ENCODE results near the gene GPRASP1. TPM values are rescaled to one million over a fixed set of nuclear protein-coding genes. Genes with fewer than 3 reads are reported as not detected.
"Not testable (repeated sequence)": the region's sequence is repeated elsewhere in the genome, so short reads cannot be mapped to it uniquely, and the experiment has no call there.

The GPRASP1 gene
- total RNA-seq = 10 to 100 TPM; 26.8 to 38.9 TPM
- 65.5 to 72.7 reads per million in 2 donors for total RNA-seq

GRCh38 chrX:102651242-102652011 lies at the start of gene GPRASP1:
GPRASP1 (plus strand) TSS chrX:102651483; CDS start chrX:102653914, 2,431 bp downstream.
- peak within 1 kb of the TSS; percentile 95 for H3K27ac Mint-ChIP-seq
- ATAC-seq (peak; percentile 62), DNase-seq (peak; percentile 43 to 57 (median 51))
- H3K4me3 Mint-ChIP-seq = peak within 1 kb of the TSS; percentile 99
- no peaks in the 10 kb centered on the region for H3K27me3 Mint-ChIP-seq
- peaks cover 13% of the 10 kb centered on the region for H3K4me1 Mint-ChIP-seq
- H3K9me3 ChIP-seq (ENCODE audit: control insufficient read depth, low read length, poor library complexity, severe bottlenecking) = no peaks in the 10 kb centered on the region
- peaks cover 2% of the 10 kb centered on the region for H3K36me3 Mint-ChIP-seq (ENCODE audit: low read depth)

GRCh38 chrX:102604327-102604726 lies 47.0 kb upstream of the GPRASP1 start:
- Mint-ChIP-seq H3K4me1 (peaks cover 35% of the 10 kb centered on the region), H3K36me3 (ENCODE audit: low read depth) (no peaks in the 10 kb centered on the region), H3K27ac (no peak overlapping the region), H3K4me3 (no peak overlapping the region), H3K27me3 (no peaks in the 10 kb centered on the region)
- no peaks in the 10 kb centered on the region for H3K9me3 ChIP-seq (ENCODE audit: control insufficient read depth, low read length, poor library complexity, severe bottlenecking)
- DNase-seq (no peak), ATAC-seq (no peak)

- Mint-ChIP-seq H3K4me3 (no peak overlapping the region), H3K27ac (no peak overlapping the region), H3K4me1 (peaks cover 30% of the 10 kb centered on the region), H3K36me3 (ENCODE audit: low read depth) (no peaks in the 10 kb centered on the region), H3K27me3 (no peaks in the 10 kb centered on the region)
- no peak for DNase-seq
- no peak for ATAC-seq
- no peaks in the 10 kb centered on the region for H3K9me3 ChIP-seq (ENCODE audit: control insufficient read depth, low read length, poor library complexity, severe bottlenecking)
These were observed 45.2 kb upstream of the GPRASP1 start for GRCh38 chrX:102606115-102606514.

GRCh38 chrX:102610905-102611304 lies 40.4 kb upstream of the GPRASP1 start:
- H3K4me1 Mint-ChIP-seq = peaks cover 19% of the 10 kb centered on the region
- no peak for DNase-seq
- H3K36me3 Mint-ChIP-seq (ENCODE audit: low read depth) = no peaks in the 10 kb centered on the region

GRCh38 chrX:102624105-102624504 lies 27.2 kb upstream of the GPRASP1 start:
- ATAC-seq (no peak), DNase-seq (no peak)
- Mint-ChIP-seq H3K36me3 (ENCODE audit: low read depth) (peaks cover 6% of the 10 kb centered on the region), H3K27me3 (no peaks in the 10 kb centered on the region), H3K4me1 (peaks cover 12% of the 10 kb centered on the region), H3K27ac (no peak overlapping the region), H3K4me3 (no peak overlapping the region)
- peaks cover 3% of the 10 kb centered on the region for H3K9me3 ChIP-seq (ENCODE audit: control insufficient read depth, low read length, poor library complexity, severe bottlenecking)

More at GRCh38 chrX:102610905-102611304, 40.4 kb upstream of the GPRASP1 start:
- H3K27ac Mint-ChIP-seq = no peak overlapping the region
- H3K9me3 ChIP-seq (ENCODE audit: control insufficient read depth, low read length, poor library complexity, severe bottlenecking) = no peaks in the 10 kb centered on the region
- no peak for ATAC-seq
- H3K4me3 Mint-ChIP-seq = no peak overlapping the region
- H3K27me3 Mint-ChIP-seq = no peaks in the 10 kb centered on the region

- no peaks in the 10 kb centered on the region for H3K9me3 ChIP-seq (ENCODE audit: control insufficient read depth, low read length, poor library complexity, severe bottlenecking)
- no peaks in the 10 kb centered on the region for H3K27me3 Mint-ChIP-seq
- peak; percentile 44 for ATAC-seq
- H3K4me3 Mint-ChIP-seq = no peak overlapping the region
- H3K27ac Mint-ChIP-seq = no peak overlapping the region
- no peak for DNase-seq
- H3K36me3 Mint-ChIP-seq (ENCODE audit: low read depth) = peaks cover 3% of the 10 kb centered on the region
- H3K4me1 Mint-ChIP-seq = peaks cover 12% of the 10 kb centered on the region
These were observed 23.6 kb upstream of the GPRASP1 start for GRCh38 chrX:102627640-102628039.

- DNase-seq (no peak), ATAC-seq (no peak)
- Mint-ChIP-seq H3K27ac (no peak overlapping the region), H3K36me3 (ENCODE audit: low read depth) (peaks cover 2% of the 10 kb centered on the region), H3K27me3 (no peaks in the 10 kb centered on the region), H3K4me3 (no peak overlapping the region), H3K4me1 (no peaks in the 10 kb centered on the region)
- H3K9me3 ChIP-seq (ENCODE audit: control insufficient read depth, low read length, poor library complexity, severe bottlenecking) = no peaks in the 10 kb centered on the region
These were observed 13.7 kb upstream of the GPRASP1 start for GRCh38 chrX:102637561-102637960.

- no peaks in the 10 kb centered on the region for H3K27me3 Mint-ChIP-seq
- H3K4me1 Mint-ChIP-seq = peaks cover 10% of the 10 kb centered on the region
- DNase-seq = no peak
- H3K36me3 Mint-ChIP-seq (ENCODE audit: low read depth) = peaks cover 2% of the 10 kb centered on the region
- no peak for ATAC-seq
- peak overlapping the region; percentile 99 for H3K4me3 Mint-ChIP-seq
- peak overlapping the region; percentile 95 for H3K27ac Mint-ChIP-seq
- H3K9me3 ChIP-seq (ENCODE audit: control insufficient read depth, low read length, poor library complexity, severe bottlenecking) = no peaks in the 10 kb centered on the region
These were observed 411 bp upstream of the GPRASP1 start for GRCh38 chrX:102650903-102651241.

- Mint-ChIP-seq H3K4me1 (peaks cover 13% of the 10 kb centered on the region), H3K4me3 (peak overlapping the region; percentile 99), H3K27me3 (no peaks in the 10 kb centered on the region), H3K36me3 (ENCODE audit: low read depth) (peaks cover 2% of the 10 kb centered on the region), H3K27ac (peak overlapping the region; percentile 95)
- peak; percentile 85 for ATAC-seq
- peak; percentile 12 to 42 (median 24) for DNase-seq
- H3K9me3 ChIP-seq (ENCODE audit: control insufficient read depth, low read length, poor library complexity, severe bottlenecking) = no peaks in the 10 kb centered on the region
These were observed 877 bp downstream of the GPRASP1 start for GRCh38 chrX:102652031-102652688.

- DNase-seq (no peak), ATAC-seq (no peak)
- H3K36me3 Mint-ChIP-seq (ENCODE audit: low read depth) = peaks cover 2% of the 10 kb centered on the region
- no peak overlapping the region for H3K27ac Mint-ChIP-seq
- H3K4me1 Mint-ChIP-seq = peaks cover 19% of the 10 kb centered on the region
- no peaks in the 10 kb centered on the region for H3K27me3 Mint-ChIP-seq
- H3K9me3 ChIP-seq (ENCODE audit: control insufficient read depth, low read length, poor library complexity, severe bottlenecking) = no peaks in the 10 kb centered on the region
- H3K4me3 Mint-ChIP-seq = no peak overlapping the region
These were observed 3.4 kb downstream of the GPRASP1 start for GRCh38 chrX:102654696-102655095.

- H3K4me3 Mint-ChIP-seq = no peak overlapping the region
- peaks cover 13% of the 10 kb centered on the region for H3K4me1 Mint-ChIP-seq
- H3K27ac Mint-ChIP-seq = peak overlapping the region; percentile 92
- DNase-seq = no peak
- H3K27me3 Mint-ChIP-seq = no peaks in the 10 kb centered on the region
- H3K9me3 ChIP-seq (ENCODE audit: control insufficient read depth, low read length, poor library complexity, severe bottlenecking) = no peaks in the 10 kb centered on the region
- no peaks in the 10 kb centered on the region for H3K36me3 Mint-ChIP-seq (ENCODE audit: low read depth)
- ATAC-seq = no peak
These were observed 7.3 kb downstream of the GPRASP1 start for GRCh38 chrX:102658556-102658955.

- ATAC-seq (peak; percentile 98), DNase-seq (peak; percentile 59 to 68 (median 62))
- peak overlapping the region; percentile 92 for H3K4me3 Mint-ChIP-seq
- no peaks in the 10 kb centered on the region for H3K9me3 ChIP-seq (ENCODE audit: control insufficient read depth, low read length, poor library complexity, severe bottlenecking)
- H3K4me1 Mint-ChIP-seq = peaks cover 13% of the 10 kb centered on the region
- H3K27ac Mint-ChIP-seq = peak overlapping the region; percentile 92
- no peaks in the 10 kb centered on the region for H3K27me3 Mint-ChIP-seq
- no peaks in the 10 kb centered on the region for H3K36me3 Mint-ChIP-seq (ENCODE audit: low read depth)
These were observed 8.8 kb downstream of the GPRASP1 start for GRCh38 chrX:102659790-102660757.

GRCh38 chrX:102663820-102664219 lies 12.5 kb downstream of the GPRASP1 start:
- H3K4me3 Mint-ChIP-seq; H3K9me3 ChIP-seq (ENCODE audit: control insufficient read depth, low read length, poor library complexity, severe bottlenecking); H3K27me3 Mint-ChIP-seq; H3K4me1 Mint-ChIP-seq; H3K27ac Mint-ChIP-seq; H3K36me3 Mint-ChIP-seq (ENCODE audit: low read depth); DNase-seq; ATAC-seq: not testable (repeated sequence)
